Endothelial cell of umbilical vein (primary cell): ENCODE measurements around the gene PSAP. TPM values are rescaled to one million over a fixed set of nuclear protein-coding genes. Genes with fewer than 3 reads are reported as not detected.

ENCODE experiments used
- BruUV-seq: library from RNA; stranded (reverse); fragments of 400-500 nt; replicated peaks from 2 replicates; lab custom pipeline; 2021; lab: Mats Ljungman, UMichigan
- CTCF ChIA-PET: fragments of 300-600, 350-600 bp; sonication (Branson Sonifier 250); formaldehyde crosslinking; loops from one replicate; lab custom pipeline; 2021; ENCODE audit warnings: antibody characterized with exemption, inconsistent platforms; lab: Charles Lee
- POLR2A ChIA-PET: fragments of 300-600, 350-600 bp; sonication (Branson Sonifier 250); formaldehyde crosslinking; loops from one replicate; lab custom pipeline; 2021; ENCODE audit warnings: antibody characterized with exemption, inconsistent platforms; lab: Charles Lee
- DNase-seq: peaks from one replicate; pipeline ENCODE4 v3.0.0-alpha.2; 2011; ENCODE audit warnings: low read depth, low spot score
- FAIRE-seq: peaks from 2 replicates; lab custom pipeline; 2011; peaks lifted over from hg19 to GRCh38; lab: Jason Lieb, UNC
- H2AFZ ChIP-seq: 2 replicates; pipeline ENCODE4 v1.6.0; 2012; ENCODE audit warnings: low read depth, low read length, control low read depth, inconsistent platforms
- H3K27ac ChIP-seq: 2 replicates; pipeline ENCODE4 v1.5.1; 2011; ENCODE audit warnings: low read depth, mild to moderate bottlenecking, control low read depth, low read length, moderate library complexity; ENCODE audit not compliant: insufficient read depth
- H3K27me3 ChIP-seq, 2 experiments: 2 replicates each; pipeline versions ENCODE4 v1.6.0 to v1.6.1; 2011; ENCODE audit warnings: low read length in 2 of 2, mixed read lengths in 1 of 2; ENCODE audit not compliant: control insufficient read depth in 2 of 2, insufficient read depth in 2 of 2
- H3K36me3 ChIP-seq, 2 experiments: 2 replicates in 1 of 2; 3 replicates in 1 of 2; pipeline ENCODE4 v1.5.1; 2011; ENCODE audit warnings: low read length in 2 of 2, mild to moderate bottlenecking in 1 of 2, moderate library complexity in 1 of 2; ENCODE audit not compliant: control insufficient read depth in 2 of 2, insufficient read depth in 2 of 2; ENCODE audit errors: extremely low read depth in 1 of 2
- H3K4me1 ChIP-seq: 3 replicates; pipeline ENCODE4 v1.5.1; 2011; ENCODE audit warnings: mild to moderate bottlenecking, low read length; ENCODE audit not compliant: control insufficient read depth, insufficient read depth; ENCODE audit errors: extremely low read depth
- H3K4me2 ChIP-seq: 2 replicates; pipeline ENCODE4 v1.6.1; 2011; ENCODE audit warnings: low read length, control low read depth, mixed read lengths; ENCODE audit not compliant: insufficient read depth
- H3K4me3 ChIP-seq, 3 experiments: fragments of 200-600 bp in 1 of 3; sonication (generic), shearing (Covaris generic) in 1 of 3; replicated peaks in 1 of 3; 2 replicates each; pipeline ENCODE4 v1.5.1; 2011 to 2016; ENCODE audit warnings: control low read depth in 3 of 3, low read length in 3 of 3, mild to moderate bottlenecking in 2 of 3, inconsistent platforms in 1 of 3, low read depth in 1 of 3, moderate library complexity in 1 of 3; ENCODE audit not compliant: insufficient read depth in 1 of 3
- H3K79me2 ChIP-seq: 2 replicates; pipeline ENCODE4 v1.6.0; 2012; ENCODE audit warnings: low read length, inconsistent platforms; ENCODE audit not compliant: control insufficient read depth, insufficient read depth
- H3K9ac ChIP-seq: replicated peaks from 2 replicates; pipeline ENCODE3; 2011; ENCODE audit warnings: low read length, control low read depth; ENCODE audit not compliant: insufficient read depth; ENCODE audit errors: extremely low read depth
- H3K9me1 ChIP-seq: replicated peaks from 3 replicates; pipeline ENCODE4 v1.6.0; 2011; ENCODE audit warnings: mild to moderate bottlenecking, low read length; ENCODE audit not compliant: control insufficient read depth, insufficient read depth; ENCODE audit errors: extremely low read depth
- H3K9me3 ChIP-seq: replicated peaks from 2 replicates; pipeline ENCODE4 v1.5.1; 2012; ENCODE audit warnings: low read length, inconsistent platforms; ENCODE audit not compliant: control insufficient read depth, insufficient read depth
- H4K20me1 ChIP-seq: replicated peaks from 2 replicates; pipeline ENCODE3; 2011; ENCODE audit warnings: mild to moderate bottlenecking, low read length; ENCODE audit not compliant: control insufficient read depth, insufficient read depth; ENCODE audit errors: extremely low read depth
- EZH2 ChIP-seq: IDR thresholded peaks from 2 replicates; pipeline ENCODE4 v1.6.1; 2012; ENCODE audit warnings: borderline replicate concordance, low read depth, mild to moderate bottlenecking, moderate library complexity, low read length, inconsistent platforms; ENCODE audit not compliant: severe bottlenecking
- FOS ChIP-seq: IDR thresholded peaks from 2 replicates; pipeline ENCODE4 v1.6.1; 2011; ENCODE audit warnings: mild to moderate bottlenecking, low read length, moderate library complexity, borderline replicate concordance; ENCODE audit not compliant: insufficient read depth
- GATA2 ChIP-seq: IDR thresholded peaks from 2 replicates; pipeline ENCODE4 v1.7.0; 2011; ENCODE audit warnings: low read depth, mild to moderate bottlenecking, moderate library complexity, mixed read lengths, low read length; ENCODE audit not compliant: insufficient read length, insufficient read depth
- JUN ChIP-seq: IDR thresholded peaks from 2 replicates; pipeline ENCODE4 v1.6.1; 2011; ENCODE audit warnings: borderline replicate concordance, low read depth; ENCODE audit not compliant: insufficient read length, insufficient read depth
- MAX ChIP-seq: IDR thresholded peaks from 2 replicates; pipeline ENCODE4 v1.6.1; 2011; ENCODE audit not compliant: insufficient read depth, insufficient read length
- MYC ChIP-seq: IDR thresholded peaks from one replicate; pipeline ENCODE4 v1.6.1; 2011; ENCODE audit warnings: mild to moderate bottlenecking, low read depth, low read length
- POLR2A ChIP-seq: IDR thresholded peaks from 2 replicates; pipeline ENCODE4 v1.6.1; 2012; ENCODE audit warnings: low read depth, mild to moderate bottlenecking, control low read depth, low read length
- POLR2AphosphoS5 ChIP-seq: IDR thresholded peaks from 2 replicates; pipeline ENCODE4 v1.6.1; 2012; ENCODE audit warnings: low read depth, mild to moderate bottlenecking, control low read depth, low read length, moderate library complexity; ENCODE audit not compliant: insufficient read depth
- dilution Hi-C: fragments of 300-500 bp; cut with MboI; formaldehyde crosslinking; loops from one replicate; pipeline ENCODE4 v1.15.0; 2019; ENCODE audit warnings: low sequenced_read_pairs; ENCODE audit not compliant: extremely low pct_ligation_motif_present
- intact Hi-C: fragments of 100-400 bp; cut with micrococcal nuclease; formaldehyde crosslinking; loops from one replicate; pipeline ENCODE4 v1.10.0; 2022
- polyA plus RNA-seq, 4 experiments: library from polyadenylated mRNA; depleted of rRNA in 3 of 4; stranded (reverse) in 3 of 4; unstranded in 1 of 4; fragments of >200 nt; gene quantifications; 2 replicates each; pipeline versions ENCODE4 v1.2.1 to v1.2.3, GENCODE V29; 2011 to 2012; ENCODE audit warnings: missing spikeins in 1 of 4
- total RNA-seq: library from RNA; stranded (reverse); gene quantifications from 2 replicates; pipeline ENCODE4 v1.2.3, GENCODE V29; 2021
- TF ChIP-seq, protein P1 (sequence below), 2 donors: IDR thresholded peaks; 1 replicate in 1 of 2; 2 replicates in 1 of 2; pipeline ENCODE4 v1.5.1; 2011; ENCODE audit warnings: low read length in 2 of 2, mild to moderate bottlenecking in 2 of 2, moderate library complexity in 2 of 2, control low read depth in 1 of 2, inconsistent platforms in 1 of 2, low read depth in 1 of 2; ENCODE audit not compliant: insufficient read depth in 1 of 2; ENCODE audit errors: extremely low read depth in 1 of 2

The PSAP gene
- total and polyA plus RNA-seq, 2 donors (not counting 3 experiments of a cell fraction or from before 2014, with no cell fraction given) = 644 to 1,476 TPM

DNA sequence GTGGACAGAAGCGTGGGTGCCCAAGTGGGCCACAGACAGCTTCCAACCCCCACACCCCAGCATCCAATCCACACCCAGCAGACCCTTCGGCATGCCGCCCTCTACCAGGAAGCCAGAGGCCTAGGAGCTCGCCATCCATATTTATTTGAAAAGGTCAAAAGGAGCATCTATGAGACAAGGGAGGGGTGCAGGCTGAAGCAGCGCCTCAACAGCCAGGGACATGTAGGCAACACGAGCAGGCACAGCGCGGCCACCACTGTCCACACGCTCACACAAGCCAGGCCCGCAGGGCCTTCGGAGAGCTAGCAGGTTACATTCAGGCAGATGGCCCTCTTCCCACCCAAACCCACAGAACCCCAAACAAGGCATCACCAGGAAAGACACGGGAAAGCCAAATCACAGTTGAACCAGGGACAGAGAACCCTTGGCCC lies 34.6 kb downstream of the PSAP start:
- Histone ChIP-seq H3K9ac (no peak overlapping the region), H3K27ac (no peak overlapping the region), H3K27me3 (no peaks in the 10 kb centered on the region), H3K79me2 (no peaks in the 10 kb centered on the region), H3K4me1 (no peaks in the 10 kb centered on the region), H3K4me3 (no peak overlapping the region), H3K9me3 (no peaks in the 10 kb centered on the region), H3K36me3 (peaks cover 16 to 51% of the 10 kb centered on the region in 2 experiments), H2AFZ (no peak overlapping the region), H3K9me1 (no peaks in the 10 kb centered on the region), H4K20me1 (no peaks in the 10 kb centered on the region), H3K4me2 (no peak overlapping the region)
- DNase-seq (no peak), FAIRE-seq (no peak)
- no peak for TF ChIP-seq JUN
- no peak for TF ChIP-seq GATA2
- no peak for TF ChIP-seq EZH2
- no peak for TF ChIP-seq POLR2A
- TF ChIP-seq MAX = no peak
- TF ChIP-seq POLR2AphosphoS5 = no peak
- TF ChIP-seq, protein P1, sequence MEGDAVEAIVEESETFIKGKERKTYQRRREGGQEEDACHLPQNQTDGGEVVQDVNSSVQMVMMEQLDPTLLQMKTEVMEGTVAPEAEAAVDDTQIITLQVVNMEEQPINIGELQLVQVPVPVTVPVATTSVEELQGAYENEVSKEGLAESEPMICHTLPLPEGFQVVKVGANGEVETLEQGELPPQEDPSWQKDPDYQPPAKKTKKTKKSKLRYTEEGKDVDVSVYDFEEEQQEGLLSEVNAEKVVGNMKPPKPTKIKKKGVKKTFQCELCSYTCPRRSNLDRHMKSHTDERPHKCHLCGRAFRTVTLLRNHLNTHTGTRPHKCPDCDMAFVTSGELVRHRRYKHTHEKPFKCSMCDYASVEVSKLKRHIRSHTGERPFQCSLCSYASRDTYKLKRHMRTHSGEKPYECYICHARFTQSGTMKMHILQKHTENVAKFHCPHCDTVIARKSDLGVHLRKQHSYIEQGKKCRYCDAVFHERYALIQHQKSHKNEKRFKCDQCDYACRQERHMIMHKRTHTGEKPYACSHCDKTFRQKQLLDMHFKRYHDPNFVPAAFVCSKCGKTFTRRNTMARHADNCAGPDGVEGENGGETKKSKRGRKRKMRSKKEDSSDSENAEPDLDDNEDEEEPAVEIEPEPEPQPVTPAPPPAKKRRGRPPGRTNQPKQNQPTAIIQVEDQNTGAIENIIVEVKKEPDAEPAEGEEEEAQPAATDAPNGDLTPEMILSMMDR (IDR thresholded peaks at IDR 0.05; ENCODE audit: extremely low read depth in 1 of 2, insufficient read depth in 1 of 2, low read depth in 1 of 2, low read length in 2 of 2) = no peak
- TF ChIP-seq MYC = no peak
- TF ChIP-seq FOS = no peak
- CTCF ChIA-PET = interaction anchor here (4.7 kb wide), 1 partner anchor 80 kb away, joined by 28 read pairs; no protein-coding TSS in a partner anchor
- BruUV-seq = no TSS peak
- intact Hi-C loops = no loop called here
- POLR2A ChIA-PET = no interaction called here
- dilution Hi-C loops = no loop called here
